Activated CD8-positive, alpha-beta T cell treated with anti-CD3 and anti-CD28 coated beads for 36 hours (primary cell): ENCODE results near the gene ADAMTS2. TPM values are rescaled to one million over a fixed set of nuclear protein-coding genes. Genes with fewer than 3 reads are reported as not detected.

ENCODE experiments used
- ATAC-seq: fragments of 200-7000 bp; cut with Tn5 transposase; one replicate; pipeline ENCODE4 v1.10.0; 2021; ENCODE audit warnings: mild to moderate bottlenecking, moderate library complexity
- CTCF ChIA-PET: fragments of 350-600 bp; sonication (Branson Sonifier 250); formaldehyde crosslinking; loops from one replicate; lab custom pipeline; 2021; ENCODE audit warnings: antibody characterized with exemption; lab: Charles Lee
- POLR2A ChIA-PET: fragments of 350-600 bp; sonication (Branson Sonifier 250); formaldehyde crosslinking; loops from one replicate; lab custom pipeline; 2021; ENCODE audit warnings: antibody characterized with exemption; lab: Charles Lee
- DNase-seq: peaks from one replicate; pipeline ENCODE4 v3.0.0-alpha.2; 2020
- H3K27ac Mint-ChIP-seq: one replicate; pipeline ENCODE4 v1.8.0; 2021; ENCODE audit warnings: mild to moderate bottlenecking, mixed read lengths
- H3K27me3 Mint-ChIP-seq: one replicate; pipeline ENCODE4 v1.8.0; 2021; ENCODE audit warnings: mixed read lengths
- H3K36me3 Mint-ChIP-seq: one replicate; pipeline ENCODE4 v1.8.0; 2021; ENCODE audit warnings: low read depth, mixed read lengths
- H3K4me1 Mint-ChIP-seq: one replicate; pipeline ENCODE4 v1.8.0; 2021; ENCODE audit warnings: low read depth, mixed read lengths
- H3K4me3 Mint-ChIP-seq: one replicate; pipeline ENCODE4 v1.8.0; 2021; ENCODE audit warnings: mild to moderate bottlenecking, moderate library complexity, mixed read lengths
- H3K9me3 Mint-ChIP-seq: one replicate; pipeline ENCODE4 v1.8.0; 2021; ENCODE audit warnings: mixed read lengths
- CTCF ChIP-seq: fragments of 200-600 bp; IDR thresholded peaks from one replicate; pipeline ENCODE4 v1.8.0; 2022; ENCODE audit warnings: antibody characterized with exemption, mild to moderate bottlenecking
- intact Hi-C: fragments of 100-400 bp; cut with micrococcal nuclease; formaldehyde crosslinking; loops from one replicate; pipeline ENCODE4 v1.10.0; 2022
- total RNA-seq, 2 experiments: library from RNA; stranded (reverse); gene quantifications; one replicate each; pipeline ENCODE4 v1.2.3, GENCODE V29; 2021

The ADAMTS2 gene
- total RNA-seq, 2 experiments from 2014 or later: not detected

GRCh38 chr5:179124853-179125788 is 220.1 kb downstream of the ADAMTS2 start:
- TF ChIP-seq CTCF: no peak
- no peaks in the 10 kb centered on the region for H3K27me3 Mint-ChIP-seq
- no peaks in the 10 kb centered on the region for H3K36me3 Mint-ChIP-seq
- no peak for DNase-seq
- H3K27ac Mint-ChIP-seq: no peak overlapping the region
- ATAC-seq: no peak
- POLR2A ChIA-PET: no interaction called here
- intact Hi-C loops: no loop called here
- no peak overlapping the region for H3K4me3 Mint-ChIP-seq
- CTCF ChIA-PET: no interaction called here
- no peaks in the 10 kb centered on the region for H3K9me3 Mint-ChIP-seq
- H3K4me1 Mint-ChIP-seq: no peaks in the 10 kb centered on the region

GRCh38 chr5:179124273-179124852 is 220.9 kb downstream of the ADAMTS2 start:
- Mint-ChIP-seq H3K4me1 (no peaks in the 10 kb centered on the region), H3K27me3 (no peaks in the 10 kb centered on the region), H3K27ac (no peak overlapping the region), H3K4me3 (no peak overlapping the region), H3K36me3 (no peaks in the 10 kb centered on the region), H3K9me3 (no peaks in the 10 kb centered on the region)
- no peak for TF ChIP-seq CTCF
- ATAC-seq: no peak
- ChIA-PET CTCF (no interaction called here), POLR2A (no interaction called here)
- DNase-seq: no peak
- intact Hi-C loops: no loop called here

- DNase-seq: no peak
- intact Hi-C loops: no loop called here
- H3K9me3 Mint-ChIP-seq: no peaks in the 10 kb centered on the region
- CTCF ChIA-PET: no interaction called here
- no peak for ATAC-seq
- H3K4me3 Mint-ChIP-seq: no peak overlapping the region
- no peaks in the 10 kb centered on the region for H3K4me1 Mint-ChIP-seq
- TF ChIP-seq CTCF: no peak
- POLR2A ChIA-PET: interaction anchor here (0.8 kb wide), 1 partner anchor 19 kb away, joined by 3 read pairs; no protein-coding TSS in a partner anchor
- no peaks in the 10 kb centered on the region for H3K36me3 Mint-ChIP-seq
- H3K27ac Mint-ChIP-seq: no peak overlapping the region
- H3K27me3 Mint-ChIP-seq: no peaks in the 10 kb centered on the region
Measured at GRCh38 chr5:179123491-179124272, 221.6 kb downstream of the ADAMTS2 start.

GRCh38 chr5:179123109-179123426 is 222.2 kb downstream of the ADAMTS2 start:
- H3K4me3 Mint-ChIP-seq: no peak overlapping the region
- no peaks in the 10 kb centered on the region for H3K4me1 Mint-ChIP-seq
- no peaks in the 10 kb centered on the region for H3K9me3 Mint-ChIP-seq
- no peak overlapping the region for H3K27ac Mint-ChIP-seq
- no peak for TF ChIP-seq CTCF
- H3K36me3 Mint-ChIP-seq: no peaks in the 10 kb centered on the region
- ChIA-PET CTCF (no interaction called here), POLR2A (interaction anchor here (0.8 kb wide), 1 partner anchor 19 kb away, joined by 3 read pairs; no protein-coding TSS in a partner anchor)
- ATAC-seq (no peak), DNase-seq (no peak)
- no peaks in the 10 kb centered on the region for H3K27me3 Mint-ChIP-seq
- intact Hi-C loops: no loop called here
